ENCODE measurements around the gene LAX1.

The LAX1 gene

DNA sequence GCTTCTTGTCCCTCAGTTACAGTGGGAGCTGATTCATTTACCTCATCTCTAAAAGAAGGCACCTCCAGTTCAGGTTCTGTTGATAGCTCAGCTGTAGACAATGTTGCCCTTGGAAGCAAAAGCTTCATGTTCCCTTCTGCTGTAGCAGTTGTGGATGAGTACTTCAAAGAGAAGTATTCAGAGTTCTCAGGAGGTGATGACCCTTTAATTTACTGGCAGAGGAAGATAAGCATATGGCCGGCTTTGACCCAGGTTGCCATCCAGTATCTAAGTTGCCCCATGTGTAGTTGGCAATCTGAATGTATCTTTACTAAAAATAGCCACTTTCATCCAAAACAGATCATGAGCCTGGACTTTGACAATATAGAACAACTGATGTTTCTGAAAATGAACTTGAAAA is 35.0 kb downstream of the LAX1 start:
- DNase-seq (ENCODE audit: low read depth in 4 of 4, low spot score in 1 of 4): no peak

DNA sequence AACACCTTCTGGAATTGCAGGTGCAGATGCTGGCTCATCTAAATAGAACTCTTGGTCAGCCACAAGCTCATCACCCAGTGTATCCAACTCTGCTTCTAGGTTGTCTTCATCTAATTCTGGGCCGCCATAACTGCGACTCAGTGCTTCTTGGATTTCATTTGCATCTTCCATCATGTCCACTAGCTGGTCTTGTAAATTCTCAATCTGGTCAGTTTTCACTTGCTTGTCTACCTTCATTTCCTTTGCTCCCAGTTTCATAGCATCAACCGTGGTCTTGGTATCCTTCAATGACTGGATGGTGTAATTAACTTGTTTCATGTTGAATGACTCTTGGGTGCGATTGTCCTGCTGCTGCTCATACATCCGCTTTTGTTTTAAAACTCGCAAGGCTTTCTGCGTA is 40.7 kb downstream of the LAX1 start:
- DNase-seq (ENCODE audit: low read depth in 4 of 4, low spot score in 1 of 4): no peak

DNA sequence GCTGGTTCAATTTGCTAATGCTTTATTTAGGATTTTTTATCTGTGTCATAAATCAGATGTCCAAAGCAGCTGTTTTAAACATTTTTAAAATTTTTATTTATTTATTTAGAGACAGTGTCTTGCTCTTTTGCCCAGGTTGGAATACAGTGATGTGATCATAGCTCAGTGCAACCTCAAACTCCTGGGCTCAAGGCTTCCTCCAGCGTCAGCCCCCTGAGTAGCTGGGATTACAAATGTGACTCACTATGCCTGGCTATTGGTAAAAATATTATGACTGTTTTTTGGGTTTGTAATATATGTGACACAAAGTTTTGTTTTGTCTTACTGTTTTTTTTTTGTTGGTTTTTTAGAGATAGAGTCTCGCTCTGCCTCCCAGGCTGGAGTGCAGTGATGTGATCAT is 42.2 kb downstream of the LAX1 start:
- DNase-seq (ENCODE audit: low read depth in 4 of 4, low spot score in 1 of 4): no peak

DNA sequence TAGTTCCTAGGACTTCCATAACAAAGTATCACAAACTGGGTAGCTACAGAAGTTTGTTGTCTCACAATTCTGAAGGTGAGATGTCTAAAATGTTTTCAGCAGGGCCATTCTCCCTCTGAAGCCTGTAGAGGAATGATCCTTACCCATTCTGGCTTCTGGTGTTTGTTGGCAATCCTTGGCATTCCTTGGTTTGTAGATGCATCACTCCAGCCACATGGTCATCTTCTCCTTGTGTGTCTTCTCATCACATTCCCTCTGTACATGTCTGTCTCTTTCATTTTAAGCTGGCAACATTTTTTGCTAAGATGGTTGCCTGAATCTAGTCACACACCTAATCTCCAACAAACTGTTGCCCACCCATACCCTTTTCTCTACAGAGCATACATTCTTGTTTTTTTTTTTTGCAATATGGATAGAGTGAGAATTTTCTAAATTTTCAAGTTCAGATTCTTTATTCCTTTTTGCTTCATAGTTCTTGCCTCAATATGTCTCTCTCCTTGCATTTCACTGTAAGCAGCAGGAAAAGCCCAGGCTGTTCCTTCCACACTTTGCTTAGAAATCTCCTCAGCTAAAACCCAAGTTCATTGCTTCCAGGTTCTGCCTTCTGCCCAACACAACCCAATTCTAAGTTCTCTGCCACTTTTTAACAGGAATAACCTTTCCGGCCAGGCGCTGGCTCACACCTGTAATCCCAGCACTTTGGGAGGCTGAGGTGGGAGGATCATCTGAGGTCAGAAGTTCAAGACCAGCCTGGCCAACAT is 48.8 kb downstream of the LAX1 start:
- no peak for DNase-seq (ENCODE audit: low read depth in 4 of 4, low spot score in 1 of 4)

DNA sequence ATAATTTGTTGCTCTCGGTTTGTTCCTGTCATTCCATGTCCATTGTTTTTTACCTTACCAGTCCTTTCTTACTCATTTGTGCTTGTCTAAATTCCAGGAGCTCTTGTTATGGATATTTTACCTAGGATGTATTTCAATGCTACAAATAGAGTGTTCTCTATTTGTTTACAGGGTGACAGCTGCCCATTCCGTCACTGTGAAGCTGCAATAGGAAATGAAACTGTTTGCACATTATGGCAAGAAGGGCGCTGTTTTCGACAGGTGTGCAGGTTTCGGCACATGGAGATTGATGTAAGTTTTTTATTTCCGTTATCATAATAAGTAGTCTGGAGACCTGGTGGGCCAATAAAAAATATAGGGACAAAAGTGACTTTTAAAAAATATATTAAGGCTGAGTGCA is 53.4 kb downstream of the LAX1 start:
- DNase-seq (ENCODE audit: low read depth in 4 of 4, low spot score in 1 of 4): no peak

DNA sequence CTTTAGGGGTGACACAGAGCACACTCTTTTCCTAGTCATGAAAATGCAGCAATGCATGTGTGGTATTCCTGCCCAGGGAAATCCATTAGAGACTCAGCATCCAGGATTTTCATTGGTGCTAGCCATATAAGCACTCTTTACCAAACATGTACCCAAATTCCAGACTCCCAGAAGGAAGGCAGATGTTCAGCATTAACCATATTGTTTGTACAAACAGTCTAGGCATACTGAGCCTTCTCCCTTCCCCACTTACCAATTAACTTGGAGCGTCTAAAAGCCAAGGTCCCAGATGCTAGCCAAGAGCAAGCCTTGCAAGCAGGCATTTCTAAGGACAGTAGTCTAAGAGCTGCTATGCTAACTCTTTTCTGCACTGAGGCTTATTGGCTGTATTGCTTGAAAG is 58.3 kb downstream of the LAX1 start:
- no peak for DNase-seq (ENCODE audit: low read depth in 4 of 4, low spot score in 1 of 4)

Measured in stimulated activated CD4-positive, alpha-beta T cell treated with anti-CD3 and anti-CD28 coated beads, Interleukin-1b, Interleukin-23, amount 100 ng/mL, for 24 hours (primary cell).